Stimulated activated CD4-positive, alpha-beta T cell treated with anti-CD3 and anti-CD28 coated beads, Interleukin-12 subunit alpha, Interleukin-12 subunit beta, amount 100 ng/mL, for 4 hours (primary cell): Measurements from ENCODE around the gene TNFRSF11A.

Experiments
- DNase-seq: peaks from one replicate; pipeline ENCODE4 v3.0.0-alpha.2; 2020

The TNFRSF11A gene

DNA sequence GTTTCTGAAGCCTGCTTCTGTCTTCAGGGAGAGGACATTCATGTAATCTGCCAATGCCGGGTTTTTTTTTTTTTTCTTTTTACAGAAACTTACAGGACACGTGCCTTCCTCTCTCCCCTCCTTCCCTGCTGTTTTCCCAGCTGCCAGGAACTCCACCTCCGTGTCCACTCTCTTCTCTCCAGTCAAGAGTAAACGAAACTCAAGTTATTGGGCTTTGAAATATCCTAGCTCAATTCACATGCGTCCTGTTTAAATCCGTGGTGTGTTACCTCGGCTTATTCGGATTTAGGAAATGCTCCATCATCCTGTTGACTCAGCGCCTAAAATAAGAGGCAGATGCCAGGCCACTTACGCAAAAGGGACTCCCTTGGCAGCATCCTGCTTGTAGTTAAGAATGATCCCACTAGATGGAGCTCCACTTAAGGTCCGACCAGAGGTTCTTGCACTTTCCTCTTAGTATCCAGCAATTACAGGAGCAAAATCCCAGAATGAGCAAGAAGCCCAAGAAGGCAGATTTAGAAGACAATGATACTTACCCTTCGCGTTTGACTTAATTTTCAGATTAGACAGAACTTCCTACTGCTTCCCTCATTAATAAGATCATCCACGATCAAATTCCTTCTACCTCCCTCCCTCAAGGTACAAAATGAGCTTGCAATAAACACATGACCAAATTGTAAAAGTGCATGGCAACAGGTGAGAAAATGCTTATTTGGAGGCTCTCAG lies 100.5 kb downstream of the TNFRSF11A start:
- DNase-seq: peak; percentile 17

DNA sequence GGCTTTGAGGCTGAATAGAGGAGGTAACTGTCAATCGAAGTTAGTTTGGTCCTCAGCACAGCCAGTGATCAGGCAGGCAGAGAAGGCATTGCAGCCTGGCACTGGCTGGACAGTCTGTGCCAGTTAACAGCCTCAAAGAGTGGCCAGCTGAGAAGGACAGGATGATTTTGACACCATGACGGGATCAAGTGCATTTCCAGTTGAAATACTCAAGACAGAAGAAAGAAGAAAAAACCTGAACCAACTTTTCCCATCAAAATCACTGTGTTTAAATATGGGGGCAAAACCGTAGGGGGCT lies 101.0 kb downstream of the TNFRSF11A start:
- no peak for DNase-seq

DNA sequence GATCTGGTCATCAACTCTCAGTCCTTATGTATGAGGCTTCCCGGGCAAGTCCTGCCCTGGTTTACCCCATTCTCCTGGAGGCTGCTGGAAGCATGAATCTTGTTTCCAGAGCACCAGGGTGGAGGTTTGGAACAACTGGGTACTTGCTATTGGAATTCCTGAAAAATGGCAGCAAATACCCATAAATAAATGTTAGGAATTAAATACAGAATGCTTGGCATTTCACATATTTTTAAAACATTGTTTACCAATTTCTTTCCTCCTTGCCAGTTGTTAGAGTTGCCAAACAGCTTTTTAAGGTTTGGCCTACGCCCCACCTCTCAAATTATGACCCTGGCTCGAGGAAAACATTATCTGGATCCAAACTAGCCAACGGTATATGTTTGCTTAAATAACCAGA lies 107.1 kb downstream of the TNFRSF11A start:
- no peak for DNase-seq

DNA sequence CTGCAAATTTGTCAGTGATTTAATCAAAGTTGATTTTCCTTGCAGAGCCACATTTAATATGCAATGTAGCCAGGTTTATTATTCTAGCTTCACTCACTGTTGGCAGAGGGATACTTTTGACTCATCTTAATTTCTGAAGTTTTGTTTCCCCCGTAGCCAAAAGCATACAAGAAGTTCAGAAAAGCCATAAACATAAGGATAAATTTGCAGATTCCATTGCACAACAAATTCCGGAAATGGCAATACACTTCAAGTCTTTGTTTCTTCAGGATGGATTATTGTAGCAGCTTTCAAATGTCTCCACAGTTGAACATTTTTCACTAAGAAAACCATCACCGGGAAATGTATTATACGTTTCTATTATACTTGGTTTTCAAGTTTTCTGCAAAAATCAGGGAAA lies 109.7 kb downstream of the TNFRSF11A start:
- no peak for DNase-seq

DNA sequence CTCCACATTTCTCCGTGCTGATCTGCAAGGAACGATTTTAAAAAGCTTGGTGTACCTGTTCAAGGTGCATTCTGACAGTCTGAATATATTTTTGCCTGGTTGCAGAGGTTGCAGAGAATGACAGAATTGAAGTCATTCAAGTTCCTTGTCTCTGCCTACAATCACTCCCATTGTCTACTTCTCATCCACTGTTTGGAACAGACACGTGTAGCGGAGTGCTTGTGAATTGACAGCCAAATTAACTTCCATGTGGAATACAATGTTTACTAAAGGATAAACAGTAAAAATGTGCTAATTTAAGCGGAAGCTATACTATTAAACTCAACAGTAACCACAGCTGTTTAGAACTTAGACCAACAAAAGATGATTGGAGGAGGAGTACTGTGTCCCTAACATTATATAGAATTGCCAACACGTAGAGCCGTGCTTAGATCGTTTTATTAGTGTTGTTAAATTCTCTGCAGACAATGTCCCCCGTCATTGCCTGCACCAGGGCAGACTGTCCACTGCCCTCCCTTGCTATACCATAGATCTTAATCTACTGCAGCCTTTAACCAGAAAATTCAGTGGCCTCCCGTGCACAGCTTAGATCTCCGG lies 110.4 kb downstream of the TNFRSF11A start:
- DNase-seq: no peak

DNA sequence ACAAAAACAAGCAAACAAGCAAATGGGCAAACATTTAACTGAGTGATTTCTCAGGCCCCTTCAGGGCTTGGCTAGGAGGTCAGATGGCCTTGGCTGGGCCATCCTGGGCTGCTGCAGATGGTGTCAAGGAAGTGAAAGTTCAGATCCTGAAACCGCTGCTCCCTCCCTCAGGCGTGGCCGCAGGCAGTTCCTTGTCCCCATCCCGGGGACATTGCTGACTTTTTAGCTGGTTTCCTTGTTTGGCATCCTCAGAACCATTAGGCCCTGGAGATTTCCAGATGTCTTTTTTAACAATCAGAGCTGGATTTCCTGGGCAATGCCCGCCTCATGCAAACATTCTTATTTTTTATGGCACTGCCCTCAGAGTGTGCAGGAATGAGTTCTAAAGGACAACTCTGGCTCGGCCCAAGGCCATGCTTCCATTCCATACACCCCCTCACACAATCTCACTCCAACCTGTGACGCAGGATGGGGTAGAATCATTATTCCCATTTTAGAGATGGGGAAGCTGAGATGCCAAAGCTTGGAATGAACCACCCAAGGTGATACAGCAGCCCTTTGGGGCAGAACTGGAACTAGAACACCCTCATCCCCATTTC lies 111.6 kb downstream of the TNFRSF11A start:
- DNase-seq: no peak

DNA sequence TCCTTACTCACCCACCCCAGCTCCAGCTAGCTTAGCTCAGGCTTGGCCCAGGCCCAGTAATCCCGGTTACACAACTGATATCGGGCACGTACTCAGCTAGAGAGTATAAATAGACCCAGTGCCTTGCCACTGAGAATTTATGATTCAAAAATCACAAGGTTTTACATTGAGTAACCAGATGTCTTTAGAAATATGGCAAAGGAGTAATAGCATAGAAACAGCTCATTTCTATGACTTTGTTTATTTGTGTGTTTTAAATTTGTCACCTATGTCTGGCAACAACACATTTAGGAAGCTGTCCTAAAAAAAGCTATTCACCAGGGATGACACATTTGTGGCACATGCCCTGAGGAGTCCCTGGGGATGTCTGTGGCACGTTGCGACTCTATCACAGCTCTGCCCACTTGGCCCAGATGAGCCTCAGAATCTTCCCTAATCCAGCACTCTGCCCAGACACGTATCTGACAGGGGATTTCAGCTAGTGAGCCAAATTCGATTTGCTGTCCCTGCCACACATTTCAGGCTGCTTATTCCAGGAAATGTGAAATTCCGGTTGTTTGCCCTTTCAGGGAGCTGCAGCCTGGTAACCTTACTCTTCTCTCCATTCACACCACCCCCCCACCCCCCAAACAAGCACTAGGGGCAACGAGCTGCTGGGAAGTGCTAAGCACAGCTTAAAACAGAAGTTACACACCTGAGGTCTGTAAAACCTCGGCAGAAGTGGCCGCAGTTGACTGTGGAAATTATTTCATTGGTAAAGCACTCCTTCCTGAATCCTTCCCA lies 112.3 kb downstream of the TNFRSF11A start:
- no peak for DNase-seq

DNA sequence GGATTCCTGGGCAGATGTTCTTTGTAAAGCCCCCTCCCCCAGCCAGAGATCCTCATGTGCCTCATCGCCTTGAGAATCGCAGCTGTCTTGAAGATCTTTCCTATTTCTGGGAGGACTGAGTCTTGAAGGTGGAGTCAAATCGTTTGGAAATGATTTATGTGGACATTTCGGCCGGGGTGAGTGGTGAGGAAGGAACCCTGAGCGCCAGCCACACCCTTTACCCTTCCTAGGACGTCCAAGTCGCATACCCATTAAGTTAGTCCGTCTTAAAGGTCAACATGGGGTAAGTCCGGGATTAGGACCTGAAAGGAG lies 112.9 kb downstream of the TNFRSF11A start:
- no peak for DNase-seq

DNA sequence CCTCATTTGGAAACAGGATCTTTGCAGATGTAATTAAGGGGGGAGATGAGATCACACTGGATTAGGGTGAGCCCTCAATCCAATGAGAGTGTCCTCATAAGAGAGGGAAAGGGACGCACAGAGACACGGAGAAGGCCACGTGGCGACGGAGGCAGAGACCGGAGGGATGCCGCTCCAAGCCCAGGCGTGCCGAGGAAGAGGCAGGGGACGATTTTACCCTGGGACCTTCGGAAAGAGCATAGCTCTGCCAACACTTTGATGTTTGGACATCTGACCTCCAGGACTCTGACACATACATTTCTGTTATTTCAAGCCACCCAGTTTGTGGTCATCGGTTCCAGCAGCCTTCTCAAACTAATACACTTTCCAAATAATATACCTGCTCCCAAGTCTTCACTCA lies 113.3 kb downstream of the TNFRSF11A start:
- no peak for DNase-seq

DNA sequence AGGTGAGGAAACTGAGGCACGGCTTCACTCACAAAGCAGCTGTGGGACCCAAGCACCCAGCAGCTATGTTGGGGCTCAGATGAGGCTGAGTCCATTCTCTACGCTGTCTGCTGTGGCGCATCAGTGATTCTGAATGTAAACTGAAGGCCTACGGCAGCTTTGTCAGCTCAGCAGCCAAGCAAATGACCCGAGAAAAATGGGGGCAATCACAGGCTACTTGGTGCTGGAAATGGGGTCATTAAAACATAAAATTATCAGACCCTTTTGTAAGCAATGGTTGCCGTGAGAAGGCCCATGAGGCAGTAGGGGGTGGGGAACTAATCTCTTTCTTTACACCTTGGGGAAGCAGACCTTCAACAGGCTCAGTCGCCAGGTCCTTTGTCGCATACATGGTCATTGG lies 113.8 kb downstream of the TNFRSF11A start:
- DNase-seq: no peak
